SU-DHL-6 (cell line): ENCODE results near the gene MYO6.

Experiments
- H2AFZ ChIP-seq: fragments of 200-600 bp; sonication (generic); 2 replicates; pipeline ENCODE4 v1.6.1; 2014; ENCODE audit warnings: low read depth, mild to moderate bottlenecking, moderate library complexity, mixed read lengths, antibody characterized with exemption, low read length; ENCODE audit not compliant: severe bottlenecking
- H3F3A ChIP-seq: fragments of 200-600 bp; shearing (Covaris generic); 2 replicates; pipeline ENCODE4 v1.6.0; 2016; ENCODE audit warnings: antibody characterized with exemption, mild to moderate bottlenecking; ENCODE audit not compliant: insufficient read depth
- H3K27ac ChIP-seq: fragments of 200-600 bp; sonication (generic); 2 replicates; pipeline ENCODE4 v1.5.1; 2016; ENCODE audit warnings: low read depth, mild to moderate bottlenecking, low read length, moderate library complexity, mixed read lengths
- H3K27me3 ChIP-seq: fragments of 200-600 bp; sonication (generic), shearing (Covaris generic); 2 replicates; pipeline ENCODE4 v1.6.0; 2014; ENCODE audit warnings: mild to moderate bottlenecking, low read length
- H3K36me3 ChIP-seq: fragments of 200-600 bp; sonication (generic); 2 replicates; pipeline ENCODE4 v1.6.1; 2014; ENCODE audit warnings: mild to moderate bottlenecking, low read length, mixed read lengths
- H3K4me2 ChIP-seq: fragments of 300-600, 200-600 bp; shearing (Covaris generic), sonication (generic); 2 replicates; pipeline ENCODE4 v1.6.0; 2014; ENCODE audit warnings: low read length, low read depth, mild to moderate bottlenecking; ENCODE audit not compliant: poor library complexity, severe bottlenecking
- H3K4me3 ChIP-seq: fragments of 200-600 bp; sonication (generic); 2 replicates; pipeline ENCODE4 v1.5.1; 2014; ENCODE audit warnings: antibody characterized with exemption, low read length, mild to moderate bottlenecking, mixed read lengths; ENCODE audit not compliant: insufficient read depth, poor library complexity, severe bottlenecking
- H3K79me2 ChIP-seq: fragments of 200-600 bp; sonication (generic); 2 replicates; pipeline ENCODE4 v1.6.1; 2014; ENCODE audit warnings: mild to moderate bottlenecking, low read length, moderate library complexity; ENCODE audit not compliant: insufficient read depth
- H3K9ac ChIP-seq: fragments of 200-600 bp; sonication (generic); 2 replicates; pipeline ENCODE4 v1.7.0; 2014; ENCODE audit warnings: mild to moderate bottlenecking, low read length
- H3K9me2 ChIP-seq: fragments of 200-600 bp; sonication (generic); replicated peaks from 2 replicates; pipeline ENCODE4 v1.6.1; 2014; ENCODE audit warnings: low read length; ENCODE audit not compliant: insufficient read depth
- H3K9me3 ChIP-seq: fragments of 200-600 bp; sonication (generic); 2 replicates; pipeline ENCODE4 v1.6.1; 2014; ENCODE audit warnings: low read length, mixed read lengths; ENCODE audit not compliant: insufficient read depth
- H4K20me1 ChIP-seq: fragments of 200-600 bp; sonication (generic); 2 replicates; pipeline ENCODE4 v1.6.1; 2014; ENCODE audit warnings: low read depth, mild to moderate bottlenecking, antibody characterized with exemption, low read length, moderate library complexity, mixed read lengths
- EZH2phosphoT487 ChIP-seq: fragments of 200-600 bp; sonication (generic), shearing (Covaris generic); conservative IDR thresholded peaks from 2 replicates; pipeline ENCODE4 v1.6.1; 2018; ENCODE audit warnings: mild to moderate bottlenecking, antibody characterized with exemption, low read length, moderate library complexity, mixed read lengths
- TF ChIP-seq, protein P1 (sequence below): fragments of 200-600 bp; sonication (generic); IDR thresholded peaks from one replicate; pipeline ENCODE4 v1.5.1; 2017; ENCODE audit warnings: antibody characterized with exemption, mild to moderate bottlenecking, low read length, moderate library complexity; ENCODE audit not compliant: insufficient read depth, poor library complexity, severe bottlenecking

MYO6 gene

DNA sequence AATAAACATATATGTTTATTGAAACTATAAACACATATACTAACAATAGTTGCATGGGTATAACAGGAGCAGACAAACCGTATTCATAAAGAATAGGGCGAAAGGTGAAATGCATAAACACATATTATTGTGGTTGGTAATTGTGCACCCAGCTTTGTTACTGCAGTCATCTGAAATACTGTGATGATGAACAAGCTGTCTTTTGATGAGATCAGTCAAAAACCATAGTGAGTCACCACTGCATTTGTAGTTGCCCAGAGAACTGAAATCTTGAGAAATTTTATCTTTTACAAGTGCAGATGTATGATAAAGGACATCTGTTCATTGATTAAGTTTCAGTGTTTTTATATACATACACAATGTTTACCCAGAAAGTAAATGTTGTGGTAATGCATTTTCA is 133.7 kb downstream of the MYO6 start:
- TF ChIP-seq, protein P1, sequence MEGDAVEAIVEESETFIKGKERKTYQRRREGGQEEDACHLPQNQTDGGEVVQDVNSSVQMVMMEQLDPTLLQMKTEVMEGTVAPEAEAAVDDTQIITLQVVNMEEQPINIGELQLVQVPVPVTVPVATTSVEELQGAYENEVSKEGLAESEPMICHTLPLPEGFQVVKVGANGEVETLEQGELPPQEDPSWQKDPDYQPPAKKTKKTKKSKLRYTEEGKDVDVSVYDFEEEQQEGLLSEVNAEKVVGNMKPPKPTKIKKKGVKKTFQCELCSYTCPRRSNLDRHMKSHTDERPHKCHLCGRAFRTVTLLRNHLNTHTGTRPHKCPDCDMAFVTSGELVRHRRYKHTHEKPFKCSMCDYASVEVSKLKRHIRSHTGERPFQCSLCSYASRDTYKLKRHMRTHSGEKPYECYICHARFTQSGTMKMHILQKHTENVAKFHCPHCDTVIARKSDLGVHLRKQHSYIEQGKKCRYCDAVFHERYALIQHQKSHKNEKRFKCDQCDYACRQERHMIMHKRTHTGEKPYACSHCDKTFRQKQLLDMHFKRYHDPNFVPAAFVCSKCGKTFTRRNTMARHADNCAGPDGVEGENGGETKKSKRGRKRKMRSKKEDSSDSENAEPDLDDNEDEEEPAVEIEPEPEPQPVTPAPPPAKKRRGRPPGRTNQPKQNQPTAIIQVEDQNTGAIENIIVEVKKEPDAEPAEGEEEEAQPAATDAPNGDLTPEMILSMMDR, result no peak
- TF ChIP-seq EZH2phosphoT487, result no peak
- H3K4me2 ChIP-seq, result no peak overlapping the region

GRCh38 chr6:75884822-75885221 is 135.8 kb downstream of the MYO6 start:
- Histone ChIP-seq H2AFZ (no peak overlapping the region), H3K4me3 (no peak overlapping the region), H3K9me2 (no peaks in the 10 kb centered on the region), H3K27ac (no peak overlapping the region), H3K9ac (no peak overlapping the region), H3K27me3 (no peaks in the 10 kb centered on the region), H3K36me3 (no peaks in the 10 kb centered on the region), H3K79me2 (no peaks in the 10 kb centered on the region), H3K9me3 (no peaks in the 10 kb centered on the region), H4K20me1 (no peaks in the 10 kb centered on the region), H3F3A (no peaks in the 10 kb centered on the region), H3K4me2 (no peak overlapping the region)
- TF ChIP-seq, protein P1, result no peak
- TF ChIP-seq EZH2phosphoT487, result no peak

More for the DNA sequence above, 133.7 kb downstream of the MYO6 start:
- Histone ChIP-seq H3K9me2 (no peaks in the 10 kb centered on the region), H2AFZ (no peak overlapping the region), H3K36me3 (no peaks in the 10 kb centered on the region), H3K27me3 (no peaks in the 10 kb centered on the region), H3K79me2 (no peaks in the 10 kb centered on the region), H3K9ac (no peak overlapping the region), H3K9me3 (no peaks in the 10 kb centered on the region), H3K4me3 (no peak overlapping the region), H3F3A (no peaks in the 10 kb centered on the region), H3K27ac (no peak overlapping the region), H4K20me1 (no peaks in the 10 kb centered on the region)

- H3K4me3 ChIP-seq, result no peak overlapping the region
- no peaks in the 10 kb centered on the region for H3K9me2 ChIP-seq
- H3K9ac ChIP-seq, result no peak overlapping the region
- H3K9me3 ChIP-seq, result no peaks in the 10 kb centered on the region
- no peak overlapping the region for H2AFZ ChIP-seq
- H3F3A ChIP-seq, result no peaks in the 10 kb centered on the region
- no peak overlapping the region for H3K4me2 ChIP-seq
- H4K20me1 ChIP-seq, result no peaks in the 10 kb centered on the region
- no peak overlapping the region for H3K27ac ChIP-seq
- no peaks in the 10 kb centered on the region for H3K36me3 ChIP-seq
- no peaks in the 10 kb centered on the region for H3K79me2 ChIP-seq
- no peaks in the 10 kb centered on the region for H3K27me3 ChIP-seq
- TF ChIP-seq, protein P1, result no peak
- no peak for TF ChIP-seq EZH2phosphoT487
Measured at GRCh38 chr6:75892384-75892783, 143.3 kb downstream of the MYO6 start.
